ENCODE data around the gene ROCK2. TPM values are rescaled to one million over a fixed set of nuclear protein-coding genes. Genes with fewer than 3 reads are reported as not detected.

The ROCK2 gene
- polyA plus RNA-seq, 3 donors = 2.8 to 10.2 (median 4.3) TPM

DNA sequence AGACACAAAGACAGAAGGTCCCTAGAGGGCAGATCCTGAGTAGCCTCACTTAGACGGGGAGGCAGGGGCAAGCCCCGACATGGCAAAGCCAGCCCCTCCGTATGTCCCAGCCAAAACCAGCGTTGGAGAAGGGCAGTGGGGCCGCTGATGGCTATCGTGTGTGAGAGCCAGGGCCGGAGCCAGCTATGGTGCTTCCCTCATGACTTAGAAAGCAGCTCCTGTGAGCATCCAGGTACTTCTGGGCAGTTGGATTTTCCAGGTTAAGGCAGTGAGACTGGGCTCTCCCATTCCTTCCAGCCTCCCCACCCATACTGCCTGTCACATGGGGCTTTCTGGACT, 31.2 kb upstream of the ROCK2 start:
- H3K9me3 ChIP-seq (replicated peaks in 1 of 2; ENCODE audit: control insufficient read depth in 1 of 2, insufficient read depth in 1 of 2, low read length in 2 of 2) = no peaks in the 10 kb centered on the region
- no peaks in the 10 kb centered on the region for H3K79me2 ChIP-seq (ENCODE audit: insufficient read depth, low read length)
- Mint-ChIP-seq H3K9me3 (peaks cover 0 to 1% (median 0%) of the 10 kb centered on the region in 7 donors), H3K27ac (no peak overlapping the region), H3K4me3 (no peak overlapping the region), H3K4me1 (peaks cover 5% of the 10 kb centered on the region), H3K27me3 (ENCODE audit: low read depth in 3 of 3) (peaks cover 1 to 3% (median 2%) of the 10 kb centered on the region in 3 donors), H3K36me3 (no peaks in the 10 kb centered on the region)
- TF ChIP-seq, protein P1, sequence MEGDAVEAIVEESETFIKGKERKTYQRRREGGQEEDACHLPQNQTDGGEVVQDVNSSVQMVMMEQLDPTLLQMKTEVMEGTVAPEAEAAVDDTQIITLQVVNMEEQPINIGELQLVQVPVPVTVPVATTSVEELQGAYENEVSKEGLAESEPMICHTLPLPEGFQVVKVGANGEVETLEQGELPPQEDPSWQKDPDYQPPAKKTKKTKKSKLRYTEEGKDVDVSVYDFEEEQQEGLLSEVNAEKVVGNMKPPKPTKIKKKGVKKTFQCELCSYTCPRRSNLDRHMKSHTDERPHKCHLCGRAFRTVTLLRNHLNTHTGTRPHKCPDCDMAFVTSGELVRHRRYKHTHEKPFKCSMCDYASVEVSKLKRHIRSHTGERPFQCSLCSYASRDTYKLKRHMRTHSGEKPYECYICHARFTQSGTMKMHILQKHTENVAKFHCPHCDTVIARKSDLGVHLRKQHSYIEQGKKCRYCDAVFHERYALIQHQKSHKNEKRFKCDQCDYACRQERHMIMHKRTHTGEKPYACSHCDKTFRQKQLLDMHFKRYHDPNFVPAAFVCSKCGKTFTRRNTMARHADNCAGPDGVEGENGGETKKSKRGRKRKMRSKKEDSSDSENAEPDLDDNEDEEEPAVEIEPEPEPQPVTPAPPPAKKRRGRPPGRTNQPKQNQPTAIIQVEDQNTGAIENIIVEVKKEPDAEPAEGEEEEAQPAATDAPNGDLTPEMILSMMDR (IDR thresholded peaks at IDR 0.05) = no peak
- H3K4me1 ChIP-seq (ENCODE audit: control insufficient read depth in 1 of 2, insufficient read depth in 2 of 2, low read length in 2 of 2) = no peaks in the 10 kb centered on the region
- no peak overlapping the region for H3K9ac ChIP-seq (ENCODE audit: insufficient read depth, low read length, poor library complexity, severe bottlenecking)
- no peak overlapping the region for H3K4me2 ChIP-seq (replicated peaks; ENCODE audit: extremely low read depth, low read length, poor library complexity, severe bottlenecking)
- no peaks in the 10 kb centered on the region for H3K36me3 ChIP-seq (replicated peaks in 1 of 2; ENCODE audit: control insufficient read depth in 1 of 2, insufficient read depth in 2 of 2, low read length in 2 of 2)
- intact Hi-C loops (cut with micrococcal nuclease) = no loop called here
- H2AFZ ChIP-seq (ENCODE audit: insufficient read depth, low read depth, low read length, poor library complexity, severe bottlenecking) = no peak overlapping the region
- no peaks in the 10 kb centered on the region for H3K27me3 ChIP-seq (ENCODE audit: control insufficient read depth in 2 of 2, insufficient read depth in 2 of 2, low read length in 2 of 2)
- 96% methylated on average over 7 of the region's 7 CpGs for WGBS (ENCODE audit: insufficient coverage)
- DNase-seq = no peak
- no peak overlapping the region for H3K27ac ChIP-seq (ENCODE audit: low read depth in 1 of 2, low read length in 2 of 2)
- H3K4me3 ChIP-seq (replicated peaks in 1 of 3; ENCODE audit: low read depth in 2 of 3, low read length in 3 of 3) = no peak overlapping the region
- H4K20me1 ChIP-seq (ENCODE audit: insufficient read depth, low read length) = no peaks in the 10 kb centered on the region

DNA sequence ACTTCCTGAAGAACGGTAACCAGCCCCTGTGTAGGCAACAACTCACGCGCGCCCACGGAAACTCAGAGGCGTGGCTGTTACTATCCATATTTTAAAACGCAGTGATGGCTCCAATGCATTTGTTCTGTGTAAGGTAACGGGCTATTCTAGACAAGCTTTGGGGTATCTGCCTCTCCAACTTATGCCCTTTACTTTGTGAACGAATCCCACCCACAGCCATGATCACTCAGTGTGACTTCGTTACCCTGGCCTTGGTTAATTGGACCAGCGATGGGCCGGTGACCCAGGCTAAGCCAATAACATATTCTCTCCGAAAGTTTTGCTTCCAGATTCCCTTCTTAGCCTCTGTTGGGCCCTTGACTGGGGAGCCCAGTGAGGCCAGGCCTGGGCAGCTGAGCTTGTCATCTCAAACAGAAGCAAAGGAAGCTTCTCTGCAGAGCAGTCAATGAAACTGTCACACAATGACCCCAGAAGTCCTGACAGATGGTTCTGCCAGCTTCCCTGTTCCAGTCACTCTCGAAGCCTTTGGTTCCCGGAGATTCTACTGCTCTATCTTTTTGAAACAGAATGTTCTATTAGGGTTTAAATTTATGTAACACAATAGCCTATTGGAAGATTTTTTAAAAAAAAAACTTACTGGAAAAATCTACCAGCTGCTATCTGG, 30.7 kb upstream of the ROCK2 start:
- Mint-ChIP-seq H3K9me3 (peaks cover 0 to 1% (median 0%) of the 10 kb centered on the region in 7 donors), H3K4me3 (no peak overlapping the region), H3K27ac (no peak overlapping the region), H3K4me1 (peaks cover 5% of the 10 kb centered on the region), H3K36me3 (no peaks in the 10 kb centered on the region), H3K27me3 (ENCODE audit: low read depth in 3 of 3) (peaks cover 1 to 3% (median 2%) of the 10 kb centered on the region in 3 donors)
- Histone ChIP-seq H3K9ac (ENCODE audit: insufficient read depth, low read length, poor library complexity, severe bottlenecking) (no peak overlapping the region), H3K4me2 (replicated peaks; ENCODE audit: extremely low read depth, low read length, poor library complexity, severe bottlenecking) (no peak overlapping the region), H3K27ac (ENCODE audit: low read depth in 1 of 2, low read length in 2 of 2) (no peak overlapping the region), H4K20me1 (ENCODE audit: insufficient read depth, low read length) (no peaks in the 10 kb centered on the region), H3K9me3 (replicated peaks in 1 of 2; ENCODE audit: control insufficient read depth in 1 of 2, insufficient read depth in 1 of 2, low read length in 2 of 2) (no peaks in the 10 kb centered on the region), H3K79me2 (ENCODE audit: insufficient read depth, low read length) (no peaks in the 10 kb centered on the region), H3K27me3 (ENCODE audit: control insufficient read depth in 2 of 2, insufficient read depth in 2 of 2, low read length in 2 of 2) (no peaks in the 10 kb centered on the region), H3K4me3 (replicated peaks in 1 of 3; ENCODE audit: low read depth in 2 of 3, low read length in 3 of 3) (no peak overlapping the region), H3K4me1 (ENCODE audit: control insufficient read depth in 1 of 2, insufficient read depth in 2 of 2, low read length in 2 of 2) (no peaks in the 10 kb centered on the region), H3K36me3 (replicated peaks in 1 of 2; ENCODE audit: control insufficient read depth in 1 of 2, insufficient read depth in 2 of 2, low read length in 2 of 2) (no peaks in the 10 kb centered on the region), H2AFZ (ENCODE audit: insufficient read depth, low read depth, low read length, poor library complexity, severe bottlenecking) (no peak overlapping the region)
- intact Hi-C loops (cut with micrococcal nuclease) = no loop called here
- no peak for DNase-seq
- TF ChIP-seq, protein P1 (IDR thresholded peaks at IDR 0.05) = no peak
- 92% methylated on average over 13 of the region's 15 CpGs for WGBS (ENCODE audit: insufficient coverage)
